H1 (cell line): ENCODE measurements around the gene CIAO2A. TPM values are rescaled to one million over a fixed set of nuclear protein-coding genes. Genes with fewer than 3 reads are reported as not detected.

ENCODE experiments used
- CHD1 ChIP-seq: IDR thresholded peaks from 2 replicates; pipeline ENCODE4 v1.6.1; 2012; ENCODE audit warnings: low read depth, low read length, improper control_type of control experiment
- HDAC2 ChIP-seq, 2 experiments: fragments of 300-600 bp in 1 of 2; sonication (generic) in 1 of 2; IDR thresholded peaks; 2 replicates each; pipeline ENCODE4 v1.6.1; 2011 to 2012; ENCODE audit warnings: low read depth in 2 of 2, low read length in 2 of 2, mild to moderate bottlenecking in 2 of 2, moderate library complexity in 2 of 2, borderline replicate concordance in 1 of 2, inconsistent platforms in 1 of 2
- PHF8 ChIP-seq: fragments of 200-600 bp; sonication (generic); conservative IDR thresholded peaks from 2 replicates; pipeline ENCODE4 v1.7.1; 2012; ENCODE audit warnings: low read depth, mild to moderate bottlenecking, inconsistent platforms, low read length, moderate library complexity
- SIRT6 ChIP-seq: IDR thresholded peaks from one replicate; pipeline ENCODE4 v1.7.1; 2012; ENCODE audit warnings: low read length, inconsistent platforms
- TCF12 ChIP-seq: IDR thresholded peaks from 2 replicates; pipeline ENCODE4 v1.6.1; 2011; ENCODE audit warnings: low read depth, mild to moderate bottlenecking, low read length
- YY1 ChIP-seq: IDR thresholded peaks from 2 replicates; pipeline ENCODE4 v1.6.1; 2011; ENCODE audit warnings: low read depth, mild to moderate bottlenecking, low read length
- polyA plus RNA-seq, 7 experiments: library from polyadenylated mRNA; depleted of rRNA in 3 of 7; stranded (reverse) in 5 of 7; unstranded in 2 of 7; fragments of >200 nt in 5 of 7; fragments of 200-250 nt in 2 of 7; gene quantifications; 1 replicate in 5 of 7; 2 replicates in 1 of 7; 4 replicates in 1 of 7; pipeline versions ENCODE4 v1.2.1 to v1.2.3, GENCODE V29; 2011 to 2013; ENCODE audit warnings: missing spikeins in 2 of 7, mixed read lengths in 2 of 7
- total RNA-seq: library from RNA; stranded (reverse); fragmentation: NEBNext Ultra II Directional; extraction: Animal tissue kit (Norgen Biotek cat#: 25700); gene quantifications from 2 replicates; pipeline ENCODE4 v1.2.1, GENCODE V29; 2021

Gene CIAO2A
- total and polyA plus RNA-seq, 2 of the 8 experiments (the other 6 are each of a cell fraction or from before 2014, with no cell fraction given), result 76.4 to 86.5 TPM

DNA sequence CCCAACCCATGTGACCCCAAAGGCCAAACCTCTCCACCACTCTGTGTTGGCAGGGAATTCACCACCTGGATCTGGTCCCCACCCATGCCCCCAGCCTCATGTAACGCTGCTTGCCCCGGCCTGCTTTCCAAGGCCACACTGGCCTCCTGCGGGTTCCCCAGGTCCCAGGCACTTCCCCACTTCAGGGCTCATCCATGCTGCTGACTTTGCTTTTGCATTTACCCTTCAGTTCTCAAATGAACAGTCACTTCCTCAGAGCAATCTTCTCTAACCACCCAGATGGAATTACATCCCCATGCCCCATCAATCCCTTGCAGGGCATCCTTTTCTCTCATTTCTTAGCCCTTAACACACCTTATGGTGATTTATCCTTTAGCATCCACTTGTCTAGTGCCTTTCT lies 56.5 kb downstream of the CIAO2A start (continued):
- no peak for TF ChIP-seq CHD1
- TF ChIP-seq PHF8, result no peak
- no peak for TF ChIP-seq HDAC2 (IDR thresholded peaks at IDR 0.05; ENCODE audit: borderline replicate concordance in 1 of 2, low read depth in 2 of 2, low read length in 2 of 2)
- TF ChIP-seq SIRT6, result no peak
- TF ChIP-seq TCF12, result no peak
- TF ChIP-seq YY1, result no peak
- TF ChIP-seq, all 59 proteins: peak for 0
